Neural progenitor cell (in vitro differentiated cells): ENCODE measurements around the gene KRTAP2-1.
"Not testable (repeated sequence)": the region's sequence is repeated elsewhere in the genome, so short reads cannot be mapped to it uniquely, and the experiment has no call there.

Experiments used
- CTCF ChIP-seq: fragments of 200-600 bp; sonication (generic); IDR thresholded peaks from 2 replicates; pipeline ENCODE4 v1.5.1; 2017; ENCODE audit warnings: antibody characterized with exemption, mild to moderate bottlenecking
- EZH2 ChIP-seq: fragments of 200-600 bp; sonication (generic); IDR thresholded peaks from 2 replicates; pipeline ENCODE4 v1.6.1; 2017; ENCODE audit warnings: antibody characterized with exemption, mild to moderate bottlenecking, moderate library complexity
- EZH2phosphoT487 ChIP-seq: fragments of 200-600 bp; sonication (generic); IDR thresholded peaks from 2 replicates; pipeline ENCODE4 v1.6.1; 2017; ENCODE audit warnings: antibody characterized with exemption

- TF ChIP-seq CTCF, EZH2, EZH2phosphoT487: not testable (repeated sequence)
Observed at GRCh38 chr17:41059276-41060051, 12.3 kb upstream of the KRTAP2-1 start.
